Renal pelvis (tissue), 4 donors: ENCODE data around the gene CIITA. TPM values are rescaled to one million over a fixed set of nuclear protein-coding genes. Genes with fewer than 3 reads are reported as not detected.
"Not testable (repeated sequence)": the region's sequence is repeated elsewhere in the genome, so short reads cannot be mapped to it uniquely, and the experiment has no call there.

Experiments used
- DNase-seq: peaks from one replicate; pipeline ENCODE4 v3.0.0-alpha.2; 2013
- polyA plus RNA-seq, 3 donors: library from polyadenylated mRNA; unstranded; fragments of 120-200 nt; gene quantifications; one replicate each; pipeline ENCODE4 v1.2.1, GENCODE V29; 2013; ENCODE audit not compliant: insufficient read length in 3 of 3

CIITA gene
- polyA plus RNA-seq, 3 donors, result 3.6 to 7.0 (median 6.7) TPM

GRCh38 chr16:10949424-10949970 is 72.5 kb downstream of the CIITA start:
- DNase-seq, result no peak

DNA sequence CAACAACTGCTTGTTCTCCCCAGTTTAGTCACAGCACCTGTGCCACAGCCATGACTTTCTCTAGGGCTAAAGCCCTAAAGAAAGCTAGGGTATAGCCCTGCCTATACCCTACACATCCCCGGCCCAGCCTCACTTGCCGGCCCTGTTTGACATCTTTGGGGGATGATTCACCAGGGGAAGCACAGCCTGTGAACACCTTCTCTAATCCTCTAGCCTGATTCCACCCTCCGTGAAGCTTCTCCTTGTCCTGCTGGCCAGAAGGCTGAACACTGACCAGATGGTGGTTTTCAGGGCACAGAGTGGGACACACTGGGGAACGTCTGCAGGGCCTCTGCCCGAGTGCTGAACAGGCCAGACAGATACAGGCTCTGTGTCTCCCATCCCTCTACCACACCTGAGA is 73.4 kb downstream of the CIITA start:
- DNase-seq, result no peak

DNA sequence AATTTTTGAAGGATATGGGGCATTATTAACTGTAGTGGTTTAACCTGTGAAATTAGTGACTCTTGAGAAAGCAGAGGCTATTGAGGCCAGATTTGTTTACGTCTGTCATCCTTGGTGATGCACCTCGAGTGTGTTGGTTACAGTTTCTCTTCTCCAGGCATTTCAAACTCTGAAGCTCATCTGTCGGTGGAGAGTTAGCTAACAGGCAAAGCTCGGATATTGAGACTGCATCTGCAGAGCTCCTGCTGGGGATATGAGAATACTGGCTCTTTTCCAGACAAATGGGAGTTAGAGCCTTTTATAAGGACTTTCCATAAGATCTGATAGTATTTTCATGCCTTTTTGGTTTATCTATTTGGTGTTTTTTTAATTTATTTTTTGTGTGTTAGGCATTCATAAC is 74.0 kb downstream of the CIITA start:
- DNase-seq, result no peak

DNA sequence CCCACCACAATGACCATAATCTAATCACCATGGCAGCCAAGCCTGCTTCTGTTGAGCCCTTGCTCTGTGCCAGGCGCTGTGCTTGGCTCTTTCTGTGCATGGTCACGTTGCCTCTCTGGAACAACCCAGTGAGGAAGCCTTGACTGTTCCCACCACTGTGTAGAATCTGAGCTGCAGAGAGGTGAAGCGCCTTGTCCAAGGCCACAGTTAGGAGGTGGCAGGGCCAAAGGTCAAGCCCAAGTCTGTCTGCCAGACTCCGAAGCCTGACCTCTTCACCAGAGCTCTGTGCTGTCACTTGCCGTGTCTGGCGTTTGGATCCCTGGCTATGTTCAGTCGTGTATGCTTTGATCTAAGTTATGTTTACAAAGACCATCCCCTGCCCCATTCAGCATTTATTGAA is 77.9 kb downstream of the CIITA start:
- no peak for DNase-seq

DNA sequence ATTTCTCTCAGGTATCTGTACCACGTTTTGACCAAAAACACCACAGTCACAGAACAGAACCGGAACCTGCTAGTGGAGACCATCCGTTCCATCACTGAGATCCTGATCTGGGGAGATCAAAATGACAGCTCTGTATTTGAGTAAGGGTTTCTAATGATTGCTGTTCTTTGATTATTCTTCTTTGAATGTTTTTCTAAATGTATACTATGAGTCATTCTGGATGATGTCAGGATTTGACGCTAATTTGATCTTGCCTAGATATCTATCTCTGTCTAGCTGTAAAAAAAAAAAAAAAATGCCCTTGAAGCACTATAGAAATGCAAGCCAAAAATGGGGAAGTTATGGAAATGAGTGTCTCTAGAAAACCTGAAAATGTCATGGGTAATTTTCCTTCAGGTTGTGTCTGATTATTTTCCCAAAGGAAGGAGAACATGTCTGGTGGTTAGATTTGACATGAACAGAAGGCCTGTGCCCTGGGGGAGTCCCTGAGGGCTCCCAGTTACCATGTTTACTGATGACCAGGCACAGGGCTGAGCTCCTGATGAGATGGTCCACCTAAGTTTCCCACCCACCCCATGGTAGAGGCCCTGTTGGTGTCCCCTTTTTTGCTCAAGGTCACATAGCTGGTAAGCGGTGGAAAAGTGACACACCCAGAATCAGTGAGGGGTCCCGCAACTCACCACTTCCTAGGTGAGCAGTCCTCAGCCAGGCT is 80.9 kb downstream of the CIITA start:
- no peak for DNase-seq

DNA sequence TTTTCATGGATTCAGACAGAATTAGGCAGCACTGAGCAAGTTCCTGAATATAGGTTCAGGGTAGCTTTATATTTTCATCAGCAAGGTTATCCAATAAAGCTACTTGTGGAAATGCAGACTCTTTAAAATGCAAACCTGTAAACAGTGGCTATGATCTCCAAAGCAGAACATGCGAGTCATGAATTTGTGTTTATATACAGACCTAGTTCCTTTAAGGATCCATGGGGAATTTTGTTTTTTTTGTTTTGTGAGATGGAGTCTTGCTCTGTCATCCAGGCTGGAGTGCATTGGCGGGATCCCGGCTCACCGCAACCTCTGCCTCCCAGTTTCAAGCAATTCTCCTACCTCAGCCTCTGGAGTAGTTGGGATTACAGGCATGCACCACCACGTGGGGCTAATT is 82.2 kb downstream of the CIITA start:
- DNase-seq, result no peak

GRCh38 chr16:10961231-10961630 is 84.2 kb downstream of the CIITA start:
- DNase-seq, result no peak

DNA sequence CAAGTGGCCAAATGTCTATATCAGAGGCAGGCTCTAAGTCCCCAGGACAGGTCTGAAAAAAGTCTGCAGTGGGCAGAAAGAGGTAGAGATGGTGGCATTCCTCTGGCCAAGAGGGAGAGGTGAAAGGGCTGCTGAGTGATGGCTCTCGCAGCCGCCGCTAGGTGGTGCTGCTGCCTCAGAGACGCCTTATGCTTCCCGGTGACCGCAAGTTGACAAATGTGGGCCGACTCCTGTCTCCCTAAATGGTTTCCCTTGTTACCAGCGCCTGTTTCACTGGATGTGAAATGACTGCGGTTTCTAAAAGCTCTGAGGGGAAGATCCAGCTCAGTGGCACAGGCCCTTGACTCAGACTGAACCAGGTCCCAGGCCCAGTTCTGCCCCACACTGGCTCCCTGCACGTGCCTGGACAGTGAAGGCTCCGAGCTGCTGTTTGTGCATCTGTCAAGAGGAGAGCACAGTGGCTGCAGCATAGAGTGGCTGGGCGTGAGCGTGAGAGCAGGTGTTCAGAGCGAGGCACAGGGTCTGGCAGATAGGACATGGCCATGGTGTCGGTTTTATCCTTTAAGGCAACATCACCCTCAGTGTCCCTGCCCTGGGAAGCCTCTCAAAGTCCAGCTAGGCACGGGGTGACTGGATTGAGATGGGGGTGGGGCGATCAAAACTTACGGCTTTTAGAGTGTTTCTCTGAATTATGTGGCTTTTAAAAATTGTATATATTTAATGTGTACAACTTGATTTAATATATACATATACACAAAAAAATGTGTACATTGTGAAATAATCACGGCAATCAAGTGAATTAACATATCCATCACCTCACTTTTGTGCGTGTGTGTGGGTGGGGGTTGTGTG is 87.3 kb downstream of the CIITA start:
- peak; percentile 79 for DNase-seq

GRCh38 chr16:10964891-10965326 is 87.9 kb downstream of the CIITA start:
- DNase-seq, result no peak

- DNase-seq, result no peak
Measured at GRCh38 chr16:10965440-10966061, 88.5 kb downstream of the CIITA start.

DNA sequence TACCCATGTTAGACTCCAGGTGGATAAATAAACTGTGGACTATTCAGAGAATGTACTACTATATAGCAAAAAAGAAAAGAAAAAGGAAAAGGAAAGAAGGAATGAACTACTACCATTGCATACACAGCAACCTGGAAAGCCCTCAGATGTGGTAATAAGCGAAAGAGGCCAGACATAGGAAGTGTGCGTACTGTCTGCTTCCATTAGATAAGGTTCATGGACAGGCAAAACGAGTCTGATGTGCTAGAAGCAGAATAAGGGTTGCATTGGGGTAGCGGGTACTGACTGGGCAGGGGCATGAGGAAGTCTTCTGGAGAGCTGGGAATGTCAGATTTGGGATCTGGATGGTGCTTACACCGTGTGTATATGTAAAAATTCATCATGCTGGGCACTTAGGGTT is 89.1 kb downstream of the CIITA start:
- no peak for DNase-seq

DNA sequence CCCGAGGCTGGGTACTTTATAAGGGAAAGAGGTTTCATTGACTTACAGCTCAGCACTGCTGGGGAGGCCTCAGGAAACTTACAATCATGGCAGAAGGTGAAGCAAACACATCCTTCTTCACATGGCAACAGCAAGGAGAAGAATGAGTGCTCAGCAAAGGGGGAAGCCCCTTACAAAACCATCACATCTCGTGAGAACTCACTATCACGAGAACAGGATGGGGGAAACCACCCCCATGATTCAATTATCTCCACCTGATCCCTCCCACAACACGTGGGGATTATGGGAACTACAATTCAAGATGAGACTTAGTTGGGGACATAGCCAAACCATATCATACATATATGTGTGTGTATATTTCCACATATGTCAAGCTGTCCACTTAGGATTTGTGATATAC is 89.6 kb downstream of the CIITA start:
- not testable (repeated sequence) for DNase-seq

GRCh38 chr16:10967986-10968385 is 91.0 kb downstream of the CIITA start:
- DNase-seq, result no peak

- no peak for DNase-seq
Measured at GRCh38 chr16:10968498-10968897, 91.5 kb downstream of the CIITA start.

DNA sequence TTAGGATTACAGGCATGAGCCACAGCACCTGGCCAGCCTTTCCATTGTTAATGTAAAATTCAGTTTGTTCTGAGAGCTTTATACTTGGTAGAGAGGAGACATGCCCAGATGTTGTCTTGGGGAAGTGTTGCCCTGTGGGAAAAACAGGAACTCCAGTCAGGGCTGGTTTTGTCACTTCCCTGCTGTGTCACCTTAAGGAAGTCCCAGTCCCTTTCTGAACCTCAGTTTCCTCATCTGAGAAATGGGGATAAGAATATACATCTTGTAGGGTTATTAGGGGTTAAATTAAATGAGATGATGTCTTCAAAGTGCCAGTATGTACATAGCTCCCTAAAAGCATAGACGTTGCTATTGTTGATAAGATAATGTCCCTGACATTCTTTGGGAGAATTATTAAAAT is 92.6 kb downstream of the CIITA start:
- no peak for DNase-seq

DNA sequence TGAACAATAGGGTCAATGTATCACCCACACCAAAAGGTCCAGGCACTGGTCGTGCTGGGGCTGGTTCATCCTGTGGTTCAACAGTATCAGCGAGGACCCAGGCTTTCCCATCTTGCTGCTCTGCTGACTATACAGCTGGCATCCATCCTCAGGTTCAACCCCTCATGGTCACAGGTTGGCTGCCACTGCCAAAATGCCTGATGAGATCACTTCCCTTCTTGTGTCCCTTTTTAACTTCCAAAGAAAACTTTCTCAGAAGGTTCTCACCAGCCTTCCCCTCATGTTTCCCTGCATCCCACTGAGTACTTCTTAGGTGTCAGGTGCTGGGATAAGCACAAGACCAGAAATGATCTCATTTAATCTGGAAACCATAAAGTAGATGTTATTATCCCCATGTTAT is 93.1 kb downstream of the CIITA start:
- DNase-seq, result no peak

GRCh38 chr16:10971560-10971961 is 94.6 kb downstream of the CIITA start:
- peak; percentile 75 for DNase-seq

- DNase-seq, result no peak
Measured at GRCh38 chr16:10972108-10972818, 95.3 kb downstream of the CIITA start.

- no peak for DNase-seq
Measured at GRCh38 chr16:10972819-10973464, 95.9 kb downstream of the CIITA start.

DNA sequence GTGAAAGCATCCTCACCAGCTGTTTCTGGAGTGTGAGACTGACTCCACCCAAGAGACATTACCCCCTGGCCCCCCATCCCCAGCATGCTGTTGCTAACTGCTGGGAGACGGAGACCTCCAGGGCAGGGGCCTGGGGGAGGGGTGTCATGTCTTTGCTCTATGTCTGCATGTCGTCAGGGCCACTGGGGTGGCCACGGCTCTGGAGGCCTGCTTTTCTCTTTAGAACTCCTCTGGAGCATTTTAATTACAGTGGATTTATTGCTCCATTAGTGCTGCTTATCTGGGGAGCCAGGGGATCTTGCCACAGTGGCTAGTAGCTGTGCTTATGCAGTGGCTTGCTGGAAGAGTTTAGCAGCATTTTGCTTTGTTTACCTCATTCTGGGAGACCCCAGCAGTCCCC is 99.6 kb downstream of the CIITA start:
- DNase-seq, result peak; percentile 83

DNA sequence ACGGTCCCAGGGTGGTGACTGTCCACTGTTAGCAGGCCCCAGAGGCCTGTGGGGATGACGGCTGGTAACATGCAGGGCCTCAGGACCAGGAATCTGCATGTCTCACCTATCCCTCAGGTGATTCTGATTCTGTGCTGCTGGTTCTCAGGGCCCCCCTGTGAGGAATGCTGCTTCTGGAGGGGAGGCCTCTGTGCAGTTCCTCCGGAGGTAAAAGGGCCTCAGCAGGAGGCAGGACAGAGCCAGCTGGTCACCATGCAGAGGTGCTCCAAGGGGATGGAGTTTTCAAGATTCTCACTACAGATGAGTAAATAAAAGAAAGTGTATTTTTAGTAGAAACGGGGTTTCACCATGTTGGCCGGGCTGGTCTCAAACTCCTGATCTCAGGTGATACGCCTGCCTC is 101.1 kb downstream of the CIITA start:
- DNase-seq, result no peak
